Activated gamma-delta T cell treated with Interleukin-2 at 50 U/mL for 16 hours (primary cell): ENCODE results near the gene ZNF354B.

Source experiments
- DNase-seq: peaks from one replicate; pipeline ENCODE4 v3.0.0-alpha.2; 2020

The ZNF354B gene

GRCh38 chr5:178883815-178884430 is 24.2 kb downstream of the ZNF354B start:
- no peak for DNase-seq

- DNase-seq, result peak; percentile 5
Observed at GRCh38 chr5:178895615-178896571, 36.1 kb downstream of the ZNF354B start, which contains the start of gene ZFP2. ZFP2 (plus strand) TSS chr5:178895913; CDS start chr5:178931314, 35,401 bp downstream.

- DNase-seq, result no peak
Observed at GRCh38 chr5:178899289-178899688, 39.5 kb downstream of the ZNF354B start.

GRCh38 chr5:178902849-178903248 is 43.1 kb downstream of the ZNF354B start:
- no peak for DNase-seq

- no peak for DNase-seq
Observed at GRCh38 chr5:178931846-178932760, 72.3 kb downstream of the ZNF354B start.
